PC-9 (cell line): ENCODE results near the gene LRCOL1. TPM values are rescaled to one million over a fixed set of nuclear protein-coding genes. Genes with fewer than 3 reads are reported as not detected.

ENCODE experiments used
- BruUV-seq: library from RNA; stranded (reverse); fragments of 400-500 nt; replicated peaks from 2 replicates; lab custom pipeline; 2021; lab: Mats Ljungman, UMichigan
- CTCF ChIA-PET: fragments of 300-600 bp; sonication (Branson Sonifier 250); formaldehyde crosslinking; loops from one replicate; lab custom pipeline; 2022; ENCODE audit warnings: antibody characterized with exemption; lab: Charles Lee
- POLR2A ChIA-PET: fragments of 300-600 bp; sonication (Branson Sonifier 250); formaldehyde crosslinking; loops from one replicate; lab custom pipeline; 2022; ENCODE audit warnings: antibody characterized with exemption; ENCODE audit not compliant: unreplicated experiment; lab: Charles Lee
- DNase-seq, 2 experiments: peaks; one replicate each; pipeline versions ENCODE4 v3.0.0 to v3.0.0-alpha.2; 2015 to 2022; ENCODE audit warnings: mixed read lengths in 1 of 2
- H2AFZ ChIP-seq: fragments of 200-600 bp; sonication (generic); 2 replicates; pipeline ENCODE4 v1.8.1; 2017; ENCODE audit warnings: antibody characterized with exemption
- H3F3A ChIP-seq: fragments of 200-600 bp; sonication (generic); 2 replicates; pipeline ENCODE4 v1.8.1; 2017; ENCODE audit warnings: antibody characterized with exemption, mild to moderate bottlenecking, low read depth; ENCODE audit not compliant: insufficient read depth
- H3K27ac ChIP-seq: fragments of 200-600 bp; sonication (generic); 2 replicates; pipeline ENCODE4 v1.6.1; 2016; ENCODE audit warnings: mixed run types
- H3K27me3 ChIP-seq: fragments of 200-600 bp; sonication (generic); 2 replicates; pipeline ENCODE4 v1.6.1; 2016; ENCODE audit warnings: low read depth, mixed run types; ENCODE audit not compliant: insufficient read depth
- H3K36me3 ChIP-seq: fragments of 200-600 bp; sonication (generic); 2 replicates; pipeline ENCODE4 v1.6.1; 2016; ENCODE audit warnings: low read depth, mixed run types
- H3K4me1 ChIP-seq: fragments of 200-600 bp; sonication (generic); replicated peaks from 2 replicates; pipeline ENCODE4 v1.6.1; 2016; ENCODE audit warnings: mixed run types; ENCODE audit not compliant: insufficient read depth
- H3K4me2 ChIP-seq: fragments of 200-600 bp; sonication (generic); 2 replicates; pipeline ENCODE4 v1.6.1; 2017; ENCODE audit warnings: mixed run types
- H3K4me3 ChIP-seq: fragments of 200-600 bp; sonication (generic); 2 replicates; pipeline ENCODE4 v1.6.1; 2016; ENCODE audit warnings: mixed run types
- H3K79me2 ChIP-seq: fragments of 200-600 bp; sonication (generic); 2 replicates; pipeline ENCODE4 v1.6.1; 2017; ENCODE audit warnings: low read depth, mixed run types
- H3K9me2 ChIP-seq: fragments of 200-600 bp; sonication (generic); 2 replicates; pipeline ENCODE4 v1.8.1; 2017; ENCODE audit warnings: mild to moderate bottlenecking; ENCODE audit not compliant: insufficient read depth
- H3K9me3 ChIP-seq: fragments of 200-600 bp; sonication (generic); 2 replicates; pipeline ENCODE4 v1.8.1; 2016; ENCODE audit warnings: low read depth; ENCODE audit not compliant: insufficient read depth
- H4K20me1 ChIP-seq: fragments of 200-600 bp; sonication (generic); 2 replicates; pipeline ENCODE4 v1.8.1; 2017; ENCODE audit not compliant: insufficient read depth
- CTCF ChIP-seq: fragments of 200-600 bp; sonication (generic); conservative IDR thresholded peaks from 2 replicates; pipeline ENCODE4 v1.6.1; 2017; ENCODE audit warnings: mixed run types, antibody characterized with exemption, mild to moderate bottlenecking, moderate library complexity
- EZH2 ChIP-seq: fragments of 200-600 bp; sonication (generic); IDR thresholded peaks from 2 replicates; pipeline ENCODE4 v1.8.0; 2017; ENCODE audit warnings: antibody characterized with exemption, low read depth
- intact Hi-C: fragments of 100-400 bp; cut with micrococcal nuclease; formaldehyde crosslinking; loops from one replicate; pipeline ENCODE4 v1.10.0; 2022; ENCODE audit not compliant: unreplicated experiment
- total RNA-seq: library from RNA; stranded (reverse); gene quantifications from 2 replicates; pipeline ENCODE4 v1.2.3, GENCODE V29; 2021

LRCOL1 gene
- total RNA-seq, 1 experiment from 2014 or later: not detected

GRCh38 chr12:132585177-132585576 is 25.2 kb downstream of the LRCOL1 start:
- TF ChIP-seq CTCF: no peak
- TF ChIP-seq EZH2: no peak

GRCh38 chr12:132584429-132584828 is 26.0 kb downstream of the LRCOL1 start:
- intact Hi-C loops: no loop called here

More at GRCh38 chr12:132585177-132585576, 25.2 kb downstream of the LRCOL1 start:
- ChIA-PET CTCF (no interaction called here), POLR2A (no interaction called here)
- no peaks in the 10 kb centered on the region for H3K9me3 ChIP-seq
- intact Hi-C loops: no loop called here
- no peak overlapping the region for H3K27ac ChIP-seq
- H4K20me1 ChIP-seq: peaks cover 9% of the 10 kb centered on the region; the same call in 1 of the 2 replicates
- no peaks in the 10 kb centered on the region for H3K36me3 ChIP-seq
- DNase-seq: no peak
- no peak overlapping the region for H2AFZ ChIP-seq
- no peaks in the 10 kb centered on the region for H3K79me2 ChIP-seq
- no peaks in the 10 kb centered on the region for H3K9me2 ChIP-seq
- H3K4me3 ChIP-seq: no peak overlapping the region
- no TSS peak for BruUV-seq
- peaks cover 9% of the 10 kb centered on the region; the same call in 1 of the 2 replicates for H3K27me3 ChIP-seq
- H3K4me2 ChIP-seq: no peak overlapping the region
- no peaks in the 10 kb centered on the region for H3K4me1 ChIP-seq
- H3F3A ChIP-seq: no peaks in the 10 kb centered on the region; the same call in 1 of the 2 replicates

GRCh38 chr12:132583736-132584135 is 26.6 kb downstream of the LRCOL1 start:
- Histone ChIP-seq H3K4me3 (no peak overlapping the region), H3K27me3 (peaks cover 2% of the 10 kb centered on the region; the same call in 1 of the 2 replicates), H3F3A (no peaks in the 10 kb centered on the region; the same call in 1 of the 2 replicates), H3K4me2 (no peak overlapping the region), H3K9me3 (no peaks in the 10 kb centered on the region), H4K20me1 (peaks cover 9% of the 10 kb centered on the region; the same call in 1 of the 2 replicates), H3K4me1 (no peaks in the 10 kb centered on the region), H2AFZ (no peak overlapping the region), H3K36me3 (no peaks in the 10 kb centered on the region), H3K9me2 (no peaks in the 10 kb centered on the region), H3K79me2 (no peaks in the 10 kb centered on the region), H3K27ac (no peak overlapping the region)
- CTCF ChIA-PET: no interaction called here
- intact Hi-C loops: no loop called here
- DNase-seq: no peak
- no TSS peak for BruUV-seq
- POLR2A ChIA-PET: no interaction called here
- TF ChIP-seq EZH2 (no peak), CTCF (no peak)

More at GRCh38 chr12:132584429-132584828, 26.0 kb downstream of the LRCOL1 start:
- DNase-seq: no peak
- H3K9me2 ChIP-seq: no peaks in the 10 kb centered on the region
- peaks cover 9% of the 10 kb centered on the region; the same call in 1 of the 2 replicates for H3K27me3 ChIP-seq
- no peak overlapping the region for H3K4me3 ChIP-seq
- BruUV-seq: no TSS peak
- no peaks in the 10 kb centered on the region for H3K36me3 ChIP-seq
- H2AFZ ChIP-seq: no peak overlapping the region
- peaks cover 9% of the 10 kb centered on the region; the same call in 1 of the 2 replicates for H4K20me1 ChIP-seq
- H3K79me2 ChIP-seq: no peaks in the 10 kb centered on the region
- CTCF ChIA-PET: no interaction called here
- TF ChIP-seq CTCF (no peak), EZH2 (no peak)
- H3F3A ChIP-seq: no peaks in the 10 kb centered on the region; the same call in 1 of the 2 replicates
- POLR2A ChIA-PET: no interaction called here
- no peak overlapping the region for H3K4me2 ChIP-seq
- H3K27ac ChIP-seq: no peak overlapping the region
- no peaks in the 10 kb centered on the region for H3K9me3 ChIP-seq
- H3K4me1 ChIP-seq: no peaks in the 10 kb centered on the region
